Suprapubic skin (tissue), 3 donors: ENCODE measurements around the gene ALOXE3.
A peak's percentile ranks its signal among the peaks of the same experiment; 100 is the strongest.

ENCODE experiments used
- CTCF ChIP-seq, 2 donors: fragments of 200-600 bp in 1 of 2; fragments of 450-650 bp in 1 of 2; sonication (generic) in 1 of 2; IDR thresholded peaks; one replicate each; pipeline ENCODE4 v1.5.1; 2016 to 2019; ENCODE audit warnings: antibody characterized with exemption in 2 of 2, mild to moderate bottlenecking in 1 of 2, moderate library complexity in 1 of 2
- EP300 ChIP-seq: sonication (generic); formaldehyde crosslinking; IDR thresholded peaks from one replicate; pipeline ENCODE4 v1.6.1; 2017; ENCODE audit warnings: antibody characterized with exemption

GRCh38 chr17:8060274-8060673 is 58.0 kb downstream of the ALOXE3 start:
- TF ChIP-seq CTCF (IDR thresholded peaks at IDR 0.05) (peak; percentile 56 to 82), EP300 (no peak)
